Transverse colon (tissue), 4 donors: ENCODE measurements around the gene TAF1D. TPM values are rescaled to one million over a fixed set of nuclear protein-coding genes. Genes with fewer than 3 reads are reported as not detected.

Source experiments
- DNase-seq: peaks from one replicate; pipeline ENCODE4 v3.0.0-alpha.2; 2019
- H3K27ac ChIP-seq, 4 donors: fragments of 200-600 bp; sonication (generic); 2 replicates each; pipeline ENCODE4 v1.5.1; 2016 to 2018; ENCODE audit warnings: inconsistent platforms in 4 of 4
- H3K27me3 ChIP-seq: fragments of 200-600 bp; sonication (generic); 2 replicates; pipeline ENCODE4 v1.5.1; 2017; ENCODE audit warnings: inconsistent platforms
- H3K36me3 ChIP-seq, 4 donors: fragments of 200-600 bp; sonication (generic); 2 replicates each; pipeline ENCODE4 v1.5.1; 2017 to 2019; ENCODE audit warnings: inconsistent platforms in 4 of 4
- H3K4me1 ChIP-seq, 4 donors: fragments of 200-600 bp; sonication (generic); 2 replicates each; pipeline ENCODE4 v1.5.1; 2017 to 2020; ENCODE audit warnings: inconsistent platforms in 4 of 4
- H3K4me3 ChIP-seq, 4 donors: fragments of 200-600 bp; sonication (generic); 1 replicate in 1 of 4; 2 replicates in 3 of 4; pipeline versions ENCODE4 v1.5.1 to v1.6.1; 2017 to 2019; ENCODE audit warnings: inconsistent platforms in 4 of 4
- H3K9me3 ChIP-seq, 2 donors: fragments of 200-600 bp; sonication (generic); 2 replicates each; pipeline ENCODE4 v1.5.1; 2017 to 2019; ENCODE audit warnings: inconsistent platforms in 2 of 2
- EP300 ChIP-seq: sonication (generic); formaldehyde crosslinking; IDR thresholded peaks from one replicate; pipeline ENCODE4 v1.6.1; 2017; ENCODE audit warnings: antibody characterized with exemption, low read depth
- POLR2A ChIP-seq: fragments of 450-650 bp; IDR thresholded peaks from one replicate; pipeline ENCODE4 v1.6.1; 2016; ENCODE audit warnings: antibody characterized with exemption, mild to moderate bottlenecking, moderate library complexity
- POLR2AphosphoS5 ChIP-seq, 3 donors: sonication (generic); formaldehyde crosslinking; IDR thresholded peaks; one replicate each; pipeline ENCODE4 v1.6.1; 2016; ENCODE audit warnings: antibody characterized with exemption in 3 of 3
- WGBS, 2 donors: methylation state at CpG; one replicate each; pipeline ENCODE4 v1.1.5; 2018; ENCODE audit warnings: low coverage in 1 of 2; 5-methylcytosine and 5-hydroxymethylcytosine counted together
- in situ Hi-C, 4 donors: fragments of 200-750 bp; cut with MboI; loops; one replicate each; pipeline versions ENCODE4 v1.15.0 to v1.15.1; 2017; ENCODE audit warnings: low sequenced_read_pairs in 3 of 4, low pct_ligation_motif_present in 1 of 4, low pct_unique_long_range_greater_than_20kb in 1 of 4
- intact Hi-C: fragments of 100-400 bp; cut with DNase I; formaldehyde crosslinking; loops from one replicate; pipeline ENCODE4 v1.15.1; 2023; ENCODE audit warnings: low total_unique reads
- total RNA-seq, 4 donors: library from RNA; depleted of rRNA; stranded (reverse); fragments of >200 nt; gene quantifications; one replicate each; pipeline ENCODE4 v1.1.0, GENCODE V29; 2016
- TF ChIP-seq, protein P1 (sequence below), 5 experiments: fragments of 200-600 bp in 3 of 5; fragments of 450-650 bp in 2 of 5; sonication (generic) in 3 of 5; IDR thresholded peaks; 1 replicate in 2 of 5; 2 replicates in 3 of 5; pipeline ENCODE4 v1.5.1; 2016 to 2017; ENCODE audit warnings: antibody characterized with exemption in 5 of 5, inconsistent platforms in 3 of 5, mild to moderate bottlenecking in 2 of 5, moderate library complexity in 1 of 5

TAF1D gene
- total RNA-seq, 4 donors from 2014 or later: 105 to 444 (median 166) TPM

DNA sequence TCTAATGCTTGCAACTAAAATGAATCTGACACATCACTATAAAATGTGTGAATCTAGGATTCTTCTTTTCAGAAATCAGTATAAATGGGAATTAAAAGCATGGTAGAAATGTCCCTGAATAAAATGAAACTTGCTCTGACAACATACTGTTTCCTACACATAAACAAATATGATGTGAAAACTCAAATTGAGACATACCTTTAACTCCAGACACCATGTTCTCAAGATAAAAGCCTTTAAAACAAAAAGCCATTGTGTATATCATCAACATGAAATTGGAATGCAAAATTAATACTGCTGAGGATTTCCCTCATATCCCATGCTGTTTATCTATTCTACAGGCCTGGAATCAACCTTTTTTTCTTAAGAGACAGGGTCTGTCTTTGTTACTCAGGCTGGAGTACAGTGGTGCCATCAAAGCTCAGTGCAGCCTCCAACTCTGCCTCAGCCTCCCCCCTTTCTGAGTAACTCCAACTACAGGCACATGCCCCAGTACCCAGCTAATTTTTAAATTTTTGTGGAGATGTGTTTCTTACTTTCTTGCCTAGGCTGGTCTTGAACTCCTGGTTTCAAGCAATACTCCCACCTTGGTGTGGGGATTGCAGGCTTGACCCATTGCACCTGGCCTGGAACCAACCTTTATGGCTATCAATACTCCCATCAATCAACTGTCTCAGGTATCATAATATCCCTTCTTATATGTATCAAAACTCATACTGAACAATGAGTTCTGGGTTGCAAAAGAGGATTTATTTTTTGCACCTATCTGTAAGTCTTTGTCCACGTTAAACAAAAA lies 6.7 kb downstream of the TAF1D start:
- no peak for TF ChIP-seq POLR2A
- no peak for TF ChIP-seq POLR2AphosphoS5 (IDR thresholded peaks at IDR 0.05)
- TF ChIP-seq, protein P1, sequence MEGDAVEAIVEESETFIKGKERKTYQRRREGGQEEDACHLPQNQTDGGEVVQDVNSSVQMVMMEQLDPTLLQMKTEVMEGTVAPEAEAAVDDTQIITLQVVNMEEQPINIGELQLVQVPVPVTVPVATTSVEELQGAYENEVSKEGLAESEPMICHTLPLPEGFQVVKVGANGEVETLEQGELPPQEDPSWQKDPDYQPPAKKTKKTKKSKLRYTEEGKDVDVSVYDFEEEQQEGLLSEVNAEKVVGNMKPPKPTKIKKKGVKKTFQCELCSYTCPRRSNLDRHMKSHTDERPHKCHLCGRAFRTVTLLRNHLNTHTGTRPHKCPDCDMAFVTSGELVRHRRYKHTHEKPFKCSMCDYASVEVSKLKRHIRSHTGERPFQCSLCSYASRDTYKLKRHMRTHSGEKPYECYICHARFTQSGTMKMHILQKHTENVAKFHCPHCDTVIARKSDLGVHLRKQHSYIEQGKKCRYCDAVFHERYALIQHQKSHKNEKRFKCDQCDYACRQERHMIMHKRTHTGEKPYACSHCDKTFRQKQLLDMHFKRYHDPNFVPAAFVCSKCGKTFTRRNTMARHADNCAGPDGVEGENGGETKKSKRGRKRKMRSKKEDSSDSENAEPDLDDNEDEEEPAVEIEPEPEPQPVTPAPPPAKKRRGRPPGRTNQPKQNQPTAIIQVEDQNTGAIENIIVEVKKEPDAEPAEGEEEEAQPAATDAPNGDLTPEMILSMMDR (IDR thresholded peaks at IDR 0.05): no peak
- Histone ChIP-seq H3K36me3 (peaks cover 0 to 82% (median 37%) of the 10 kb centered on the region in 4 donors), H3K27me3 (no peaks in the 10 kb centered on the region), H3K27ac (no peak overlapping the region), H3K4me1 (peaks cover 13 to 64% (median 29%) of the 10 kb centered on the region in 4 donors), H3K9me3 (no peaks in the 10 kb centered on the region), H3K4me3 (no peak overlapping the region)
- intact Hi-C loops: no loop called here
- DNase-seq: no peak
- in situ Hi-C loops: loop anchor here in 2 of 4 donors (25.0 kb wide), 1 partner anchor 753 kb away; the partner anchor contains the start of genes ANKRD49 (in 2 of the 2) and MRE11 (in 2 of the 2)
- 50 to 63% methylated on average over 1 of the region's 1 CpG for WGBS, 2 donors

DNA sequence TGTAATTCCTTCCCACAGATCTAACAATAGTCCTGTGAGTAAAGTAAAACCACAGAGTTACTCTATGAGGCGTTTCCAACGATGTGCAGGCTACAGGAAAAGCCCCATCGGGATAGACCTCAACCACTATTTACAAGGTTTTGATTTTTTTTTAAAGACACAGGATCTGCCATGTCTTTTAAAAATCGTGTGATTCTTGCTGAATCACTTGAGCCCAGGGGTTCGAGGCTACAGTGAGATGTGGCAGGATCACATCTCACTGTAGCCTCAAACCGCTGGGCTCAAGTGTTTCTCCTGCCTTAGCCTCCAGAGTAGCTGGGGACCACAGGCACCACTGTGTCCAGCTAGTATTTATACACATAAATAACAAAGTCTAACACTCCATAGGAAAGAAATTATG lies 7.8 kb downstream of the TAF1D start:
- Histone ChIP-seq H3K9me3 (no peaks in the 10 kb centered on the region), H3K36me3 (peaks cover 0 to 93% (median 42%) of the 10 kb centered on the region in 4 donors), H3K27ac (peak overlapping the region in 1 of 4 donors; percentile 35), H3K27me3 (no peaks in the 10 kb centered on the region), H3K4me3 (no peak overlapping the region), H3K4me1 (peaks cover 6 to 52% (median 19%) of the 10 kb centered on the region in 4 donors)
- in situ Hi-C loops: loop anchor here in 2 of 4 donors (25.0 kb wide), 1 partner anchor 754 kb away; the partner anchor contains the start of genes ANKRD49 (in 2 of the 2) and MRE11 (in 2 of the 2)
- WGBS, 2 donors: 34 to 58% methylated on average over 3 to 6 of the region's 6 CpGs
- TF ChIP-seq POLR2A (no peak), EP300 (no peak), POLR2AphosphoS5 (IDR thresholded peaks at IDR 0.05) (no peak)
- TF ChIP-seq, protein P1 (IDR thresholded peaks at IDR 0.05): no peak
- intact Hi-C loops: no loop called here
- no peak for DNase-seq

DNA sequence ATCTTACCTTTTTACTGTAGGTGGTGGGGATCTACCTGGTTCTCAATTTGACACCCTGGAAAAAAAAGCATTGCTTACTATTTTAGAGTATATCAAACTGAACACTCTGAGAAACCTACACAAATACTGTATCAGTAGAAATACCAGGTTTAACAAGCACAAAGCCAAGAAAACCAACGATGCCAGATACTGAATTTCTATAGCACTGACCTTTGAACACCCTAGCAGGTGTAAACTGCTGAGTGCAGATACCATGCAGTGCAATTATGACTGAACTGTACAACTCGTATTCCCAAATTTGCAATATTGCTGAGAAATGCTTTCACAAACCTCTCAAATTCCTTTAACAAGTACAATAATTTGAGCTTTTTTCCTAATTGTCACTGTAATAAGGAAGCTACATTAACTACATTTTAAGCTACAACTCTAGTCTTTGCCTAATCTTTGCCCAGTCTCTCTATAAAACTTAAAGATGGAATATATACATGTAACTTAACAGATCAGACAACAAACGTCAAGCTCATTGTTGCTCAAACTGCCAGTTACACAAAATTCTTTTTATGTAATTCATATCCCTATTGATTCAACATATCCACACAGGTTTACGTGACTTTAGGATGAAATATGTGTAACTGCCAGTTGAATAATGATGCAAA lies 8.9 kb downstream of the TAF1D start:
- WGBS, 2 donors: 47 to 50% methylated on average over 1 to 4 of the region's 4 CpGs
- Histone ChIP-seq H3K4me1 (peaks cover 0 to 41% (median 12%) of the 10 kb centered on the region in 4 donors), H3K27me3 (no peaks in the 10 kb centered on the region), H3K9me3 (no peaks in the 10 kb centered on the region), H3K4me3 (no peak overlapping the region), H3K27ac (peak overlapping the region in 3 of 4 donors; percentile 11 to 18 (median 17)), H3K36me3 (peaks cover 0 to 88% (median 44%) of the 10 kb centered on the region in 4 donors)
- in situ Hi-C loops: loop anchor here in 2 of 4 donors (25.0 kb wide), 1 partner anchor 755 kb away; the partner anchor contains the start of genes ANKRD49 (in 2 of the 2) and MRE11 (in 2 of the 2)
- no peak for TF ChIP-seq POLR2A
- no peak for TF ChIP-seq EP300
- DNase-seq: no peak
- intact Hi-C loops: no loop called here

DNA sequence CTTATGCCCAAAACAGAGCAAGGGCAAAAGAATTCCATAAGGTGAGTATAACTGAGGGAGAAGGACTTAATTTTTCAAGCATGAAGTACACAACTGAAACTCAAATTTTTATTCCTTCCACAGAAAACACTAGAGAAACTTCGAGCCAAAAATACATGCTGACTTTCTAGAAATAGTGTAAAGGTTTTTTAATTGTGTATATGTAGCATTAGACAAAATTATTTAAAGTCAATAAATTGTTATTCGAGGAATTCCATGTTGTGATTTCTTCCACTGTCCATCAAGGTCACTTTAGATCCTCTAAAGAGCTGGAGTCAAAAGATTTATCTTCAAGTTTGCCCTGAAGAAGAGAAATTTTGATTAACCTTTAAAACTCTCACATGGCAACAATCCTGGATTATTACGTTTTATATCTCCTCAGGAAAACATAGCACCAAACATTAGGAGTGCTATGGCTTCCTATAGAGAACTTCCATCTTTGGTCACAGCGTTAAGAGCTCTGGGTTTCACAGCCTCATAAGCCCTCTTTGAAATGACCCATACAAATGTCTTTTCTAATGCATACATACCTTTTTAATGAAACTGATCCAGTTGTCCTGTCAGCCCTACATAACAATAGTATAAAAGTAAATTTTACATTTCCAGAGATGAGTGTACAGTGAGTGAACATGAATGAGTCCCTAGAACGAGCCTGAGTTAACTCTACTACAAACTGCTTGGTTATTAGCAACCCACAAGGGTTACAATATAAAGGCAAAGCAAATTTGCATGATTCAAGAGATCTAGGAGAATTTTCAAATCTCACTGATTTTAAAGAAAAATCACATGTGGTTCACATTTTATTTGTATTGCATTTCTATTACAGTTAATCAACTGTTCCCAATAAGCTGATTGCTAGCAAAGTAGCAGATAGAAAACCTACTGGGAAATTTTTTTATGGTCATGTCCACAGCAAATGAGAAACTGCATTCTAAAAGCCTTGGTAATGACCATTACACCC lies 10.9 kb downstream of the TAF1D start:
- no peak for TF ChIP-seq POLR2A
- no peak for TF ChIP-seq EP300
- TF ChIP-seq, protein P1 (IDR thresholded peaks at IDR 0.05): no peak
- TF ChIP-seq POLR2AphosphoS5 (IDR thresholded peaks at IDR 0.05): no peak
- Histone ChIP-seq H3K27ac (no peak overlapping the region), H3K27me3 (no peaks in the 10 kb centered on the region), H3K9me3 (no peaks in the 10 kb centered on the region), H3K4me3 (no peak overlapping the region), H3K4me1 (peaks cover 0 to 27% (median 11%) of the 10 kb centered on the region in 4 donors), H3K36me3 (peaks cover 0 to 81% (median 38%) of the 10 kb centered on the region in 4 donors)
- in situ Hi-C loops (loop anchor here in 2 of 4 donors (25.0 kb wide), 1 partner anchor 757 kb away; the partner anchor contains the start of genes ANKRD49 (in 2 of the 2) and MRE11 (in 2 of the 2)), intact Hi-C loops (no loop called here)
- 78 to 80% methylated on average over 5 of the region's 5 CpGs for WGBS, 2 donors
- no peak for DNase-seq
